Neural progenitor cell (in vitro differentiated cells): ENCODE data around the gene ABCF1.

Experiments used
- EZH2 ChIP-seq: fragments of 200-600 bp; sonication (generic); IDR thresholded peaks from 2 replicates; pipeline ENCODE4 v1.6.1; 2017; ENCODE audit warnings: antibody characterized with exemption, mild to moderate bottlenecking, moderate library complexity
- TF ChIP-seq, protein P1 (sequence below): fragments of 200-600 bp; sonication (generic); IDR thresholded peaks from 2 replicates; pipeline ENCODE4 v1.5.1; 2017; ENCODE audit warnings: antibody characterized with exemption, mild to moderate bottlenecking

DNA sequence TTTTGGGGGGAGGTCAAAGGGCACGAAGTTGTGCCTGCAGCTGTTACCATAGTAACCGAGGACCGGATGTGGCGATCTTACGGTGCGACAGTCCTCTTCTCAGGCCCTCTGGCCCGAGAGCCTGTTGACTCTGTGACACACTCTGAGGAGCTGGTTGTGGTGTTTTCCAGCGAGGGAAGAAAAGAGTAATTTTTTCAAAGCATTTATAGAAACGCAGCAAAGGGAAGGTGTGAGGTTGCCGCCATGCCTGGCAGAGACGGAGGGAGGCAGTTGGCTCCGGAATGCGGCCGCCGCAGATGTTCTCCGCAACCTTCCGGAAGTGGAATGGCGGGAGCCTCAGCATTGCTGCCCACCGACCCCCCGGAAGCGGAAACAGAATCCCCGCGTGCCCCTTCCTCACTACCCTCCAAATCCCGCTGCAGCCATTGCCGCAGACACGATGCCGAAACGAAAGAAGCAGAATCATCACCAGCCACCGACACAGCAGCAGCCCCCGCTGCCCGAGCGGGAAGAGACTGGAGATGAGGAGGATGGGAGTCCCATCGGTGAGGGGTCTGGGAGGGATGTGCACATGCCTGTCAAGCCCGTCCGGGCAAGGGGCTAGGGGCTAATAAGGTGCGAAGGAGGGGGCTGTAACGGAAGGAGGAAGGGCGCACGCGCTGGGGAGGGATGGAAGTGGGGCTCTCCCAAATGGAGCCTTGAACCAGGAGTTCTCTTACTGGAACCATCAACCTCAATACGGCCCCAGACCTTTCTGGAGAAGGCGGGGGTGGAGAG is 14.1 kb upstream of the ABCF1 start, which contains the start of gene PRR3:
- TF ChIP-seq, protein P1, sequence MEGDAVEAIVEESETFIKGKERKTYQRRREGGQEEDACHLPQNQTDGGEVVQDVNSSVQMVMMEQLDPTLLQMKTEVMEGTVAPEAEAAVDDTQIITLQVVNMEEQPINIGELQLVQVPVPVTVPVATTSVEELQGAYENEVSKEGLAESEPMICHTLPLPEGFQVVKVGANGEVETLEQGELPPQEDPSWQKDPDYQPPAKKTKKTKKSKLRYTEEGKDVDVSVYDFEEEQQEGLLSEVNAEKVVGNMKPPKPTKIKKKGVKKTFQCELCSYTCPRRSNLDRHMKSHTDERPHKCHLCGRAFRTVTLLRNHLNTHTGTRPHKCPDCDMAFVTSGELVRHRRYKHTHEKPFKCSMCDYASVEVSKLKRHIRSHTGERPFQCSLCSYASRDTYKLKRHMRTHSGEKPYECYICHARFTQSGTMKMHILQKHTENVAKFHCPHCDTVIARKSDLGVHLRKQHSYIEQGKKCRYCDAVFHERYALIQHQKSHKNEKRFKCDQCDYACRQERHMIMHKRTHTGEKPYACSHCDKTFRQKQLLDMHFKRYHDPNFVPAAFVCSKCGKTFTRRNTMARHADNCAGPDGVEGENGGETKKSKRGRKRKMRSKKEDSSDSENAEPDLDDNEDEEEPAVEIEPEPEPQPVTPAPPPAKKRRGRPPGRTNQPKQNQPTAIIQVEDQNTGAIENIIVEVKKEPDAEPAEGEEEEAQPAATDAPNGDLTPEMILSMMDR = no peak
- TF ChIP-seq EZH2 = no peak
